T47D (cell line): ENCODE measurements around the gene ADAMTS13.
"Not testable (repeated sequence)": the region's sequence is repeated elsewhere in the genome, so short reads cannot be mapped to it uniquely, and the experiment has no call there.

Experiments
- DNase-seq, 2 experiments: peaks; one replicate each; pipeline versions ENCODE4 v3.0.0 to v3.0.0-alpha.2; 2011 to 2012; ENCODE audit warnings: low read depth in 1 of 2, low spot score in 1 of 2
- JUND ChIP-seq: IDR thresholded peaks from 2 replicates; pipeline ENCODE4 v1.6.1; 2012; ENCODE audit warnings: low read depth
- in situ Hi-C: cut with HindIII; loops from 2 replicates; pipeline ENCODE4 v1.10.0; 2016; ENCODE audit warnings: low sequenced_read_pairs, low pct_unique_long_range_greater_than_20kb

The ADAMTS13 gene

GRCh38 chr9:133383438-133383837 is 38.7 kb upstream of the ADAMTS13 start:
- in situ Hi-C loops: no loop called here
- DNase-seq: no peak
- TF ChIP-seq JUND: no peak

GRCh38 chr9:133384736-133385321 is 37.3 kb upstream of the ADAMTS13 start:
- no peak for DNase-seq
- in situ Hi-C loops: no loop called here
- TF ChIP-seq JUND: no peak

- no peak for DNase-seq
- no peak for TF ChIP-seq JUND
- in situ Hi-C loops: no loop called here
Observed at GRCh38 chr9:133385452-133385851, 36.7 kb upstream of the ADAMTS13 start.

- no peak for DNase-seq
- no peak for TF ChIP-seq JUND
- in situ Hi-C loops: no loop called here
Observed at GRCh38 chr9:133386338-133386737, 35.8 kb upstream of the ADAMTS13 start.

GRCh38 chr9:133387680-133388079 is 34.5 kb upstream of the ADAMTS13 start:
- in situ Hi-C loops: no loop called here
- DNase-seq: peak; percentile 90 to 95
- TF ChIP-seq JUND: no peak

- TF ChIP-seq JUND: no peak
- DNase-seq: no peak
- in situ Hi-C loops: no loop called here
Observed at GRCh38 chr9:133389025-133389557, 33.1 kb upstream of the ADAMTS13 start.

GRCh38 chr9:133389562-133389961 is 32.6 kb upstream of the ADAMTS13 start:
- TF ChIP-seq JUND: no peak
- in situ Hi-C loops: no loop called here
- no peak for DNase-seq

GRCh38 chr9:133390713-133391112 is 31.5 kb upstream of the ADAMTS13 start:
- DNase-seq: no peak
- in situ Hi-C loops: no loop called here

GRCh38 chr9:133391449-133391848 is 30.7 kb upstream of the ADAMTS13 start:
- DNase-seq, in situ Hi-C loops: not testable (repeated sequence)

More at GRCh38 chr9:133390713-133391112, 31.5 kb upstream of the ADAMTS13 start:
- TF ChIP-seq JUND: no peak

- in situ Hi-C loops, DNase-seq: not testable (repeated sequence)
Observed at GRCh38 chr9:133392308-133392707, 29.9 kb upstream of the ADAMTS13 start.

- DNase-seq: no peak
- in situ Hi-C loops: no loop called here
- no peak for TF ChIP-seq JUND
Observed at GRCh38 chr9:133393399-133393798, 28.8 kb upstream of the ADAMTS13 start.

GRCh38 chr9:133394687-133395271 is 27.4 kb upstream of the ADAMTS13 start:
- no peak for DNase-seq
- in situ Hi-C loops: no loop called here
- no peak for TF ChIP-seq JUND

GRCh38 chr9:133396952-133397351 is 25.2 kb upstream of the ADAMTS13 start:
- in situ Hi-C loops: no loop called here
- DNase-seq: peak in 1 of 2 experiments; percentile 49
- TF ChIP-seq JUND: no peak

- no peak for TF ChIP-seq JUND
- DNase-seq: no peak
- in situ Hi-C loops: no loop called here
Observed at GRCh38 chr9:133397370-133397769, 24.8 kb upstream of the ADAMTS13 start.
